ENCODE measurements around the gene ZNF580. TPM values are rescaled to one million over a fixed set of nuclear protein-coding genes. Genes with fewer than 3 reads are reported as not detected.

ZNF580 gene
- total and polyA plus RNA-seq, 9 of the 15 experiments (the other 6 are each of a cell fraction or from before 2014, with no cell fraction given) = 2.3 to 47.4 (median 6.0) TPM

- no peak for TF ChIP-seq ATF1 (CRISPR knock-in tag; IDR thresholded peaks at IDR 0.05)
- TF ChIP-seq ATF1 (tag; IDR thresholded peaks at IDR 0.05) = peak; percentile 95
- no peak for TF ChIP-seq FIP1L1 (IDR thresholded peaks at IDR 0.05; ENCODE audit: low read depth, low read length, poor library complexity, severe bottlenecking)
- TF ChIP-seq RBFOX2 (IDR thresholded peaks at IDR 0.05; ENCODE audit: low read depth, low read length) = peak; percentile 76
- TF ChIP-seq AFF4 (CRISPR knock-in tag; IDR thresholded peaks at IDR 0.05) = peak; percentile 58; the same call in 1 of the 2 replicates
- TF ChIP-seq ARID2 (IDR thresholded peaks at IDR 0.05) = no peak
- TF ChIP-seq ZNF280A (IDR thresholded peaks at IDR 0.05; ENCODE audit: low read depth, partially characterized antibody) = no peak
- TF ChIP-seq SMARCE1 (IDR thresholded peaks at IDR 0.05) = no peak
- peak; percentile 94 for TF ChIP-seq GABPB1 (CRISPR knock-in tag; IDR thresholded peaks at IDR 0.05)
- TF ChIP-seq ZNF143 (CRISPR knock-in tag; IDR thresholded peaks at IDR 0.05) = 0 out of 2 replicates have a peak, but pooled peaks have one; percentile 54
- TF ChIP-seq U2AF1 (optimal IDR thresholded peaks at IDR 0.05; ENCODE audit: low read depth, low read length) = no peak
- no peak for TF ChIP-seq OTX1 (CRISPR knock-in tag; IDR thresholded peaks at IDR 0.05)
- TF ChIP-seq ZNF140 (CRISPR knock-in tag; IDR thresholded peaks at IDR 0.05) = no peak
- no peak for TF ChIP-seq BMI1 (IDR thresholded peaks at IDR 0.05; ENCODE audit: low read length)
- TF ChIP-seq ZNF695 (CRISPR knock-in tag; IDR thresholded peaks at IDR 0.05) = no peak
- no peak for TF ChIP-seq HMGXB4 (CRISPR knock-in tag; IDR thresholded peaks at IDR 0.05)
- peak; percentile 95 for TF ChIP-seq NR2C1 (IDR thresholded peaks at IDR 0.05)
- peak; percentile 95 for TF ChIP-seq NR2C1 (tag; IDR thresholded peaks at IDR 0.05)
- TF ChIP-seq JUN (IDR thresholded peaks at IDR 0.05; ENCODE audit: borderline replicate concordance, low read depth, low read length) = no peak
- 0 out of 2 replicates have a peak, but pooled peaks have one; percentile 72 for TF ChIP-seq JUN (CRISPR knock-in tag; IDR thresholded peaks at IDR 0.05; ENCODE audit: borderline replicate concordance)
- no peak for TF ChIP-seq ZBED1 (IDR thresholded peaks at IDR 0.05)
- TF ChIP-seq FOXJ2 (tag; IDR thresholded peaks at IDR 0.05) = no peak
- peak; percentile 31; the same call in 1 of the 2 replicates for TF ChIP-seq PML (IDR thresholded peaks at IDR 0.05; ENCODE audit: low read length)
These were observed 41.3 kb upstream of the ZNF580 start, which contains the start of gene FIZ1 (continued) for GRCh38 chr19:55599468-55599841.
